Omental fat pad (tissue), 4 donors: Measurements from ENCODE around the gene PLEKHM3. TPM values are rescaled to one million over a fixed set of nuclear protein-coding genes. Genes with fewer than 3 reads are reported as not detected.

ENCODE experiments used
- ATAC-seq: fragments of 150-250 bp; one replicate; pipeline ENCODE4 v1.9.1; 2016; ENCODE audit warnings: mild to moderate bottlenecking, moderate library complexity; ENCODE audit not compliant: low FRiP score
- DNase-seq: peaks from one replicate; pipeline ENCODE4 v3.0.0-alpha.2; 2019; ENCODE audit warnings: low spot score
- total RNA-seq, 4 donors: library from RNA; depleted of rRNA; stranded (reverse); fragments of >200 nt; gene quantifications; one replicate each; pipeline ENCODE4 v1.1.0, GENCODE V29; 2016
- TF ChIP-seq, protein P1 (sequence below), 3 donors: fragments of 450-650 bp; IDR thresholded peaks; one replicate each; pipeline ENCODE4 v1.5.1; 2016 to 2017; ENCODE audit warnings: antibody characterized with exemption in 3 of 3, mild to moderate bottlenecking in 3 of 3, moderate library complexity in 2 of 3

Gene PLEKHM3
- total RNA-seq, 4 donors from 2014 or later = 14.1 to 31.4 (median 24.2) TPM

- TF ChIP-seq, protein P1, sequence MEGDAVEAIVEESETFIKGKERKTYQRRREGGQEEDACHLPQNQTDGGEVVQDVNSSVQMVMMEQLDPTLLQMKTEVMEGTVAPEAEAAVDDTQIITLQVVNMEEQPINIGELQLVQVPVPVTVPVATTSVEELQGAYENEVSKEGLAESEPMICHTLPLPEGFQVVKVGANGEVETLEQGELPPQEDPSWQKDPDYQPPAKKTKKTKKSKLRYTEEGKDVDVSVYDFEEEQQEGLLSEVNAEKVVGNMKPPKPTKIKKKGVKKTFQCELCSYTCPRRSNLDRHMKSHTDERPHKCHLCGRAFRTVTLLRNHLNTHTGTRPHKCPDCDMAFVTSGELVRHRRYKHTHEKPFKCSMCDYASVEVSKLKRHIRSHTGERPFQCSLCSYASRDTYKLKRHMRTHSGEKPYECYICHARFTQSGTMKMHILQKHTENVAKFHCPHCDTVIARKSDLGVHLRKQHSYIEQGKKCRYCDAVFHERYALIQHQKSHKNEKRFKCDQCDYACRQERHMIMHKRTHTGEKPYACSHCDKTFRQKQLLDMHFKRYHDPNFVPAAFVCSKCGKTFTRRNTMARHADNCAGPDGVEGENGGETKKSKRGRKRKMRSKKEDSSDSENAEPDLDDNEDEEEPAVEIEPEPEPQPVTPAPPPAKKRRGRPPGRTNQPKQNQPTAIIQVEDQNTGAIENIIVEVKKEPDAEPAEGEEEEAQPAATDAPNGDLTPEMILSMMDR (IDR thresholded peaks at IDR 0.05) = no peak
- no peak for ATAC-seq
- DNase-seq = no peak
Observed at GRCh38 chr2:208046686-208047085, 21.4 kb upstream of the PLEKHM3 start.

DNA sequence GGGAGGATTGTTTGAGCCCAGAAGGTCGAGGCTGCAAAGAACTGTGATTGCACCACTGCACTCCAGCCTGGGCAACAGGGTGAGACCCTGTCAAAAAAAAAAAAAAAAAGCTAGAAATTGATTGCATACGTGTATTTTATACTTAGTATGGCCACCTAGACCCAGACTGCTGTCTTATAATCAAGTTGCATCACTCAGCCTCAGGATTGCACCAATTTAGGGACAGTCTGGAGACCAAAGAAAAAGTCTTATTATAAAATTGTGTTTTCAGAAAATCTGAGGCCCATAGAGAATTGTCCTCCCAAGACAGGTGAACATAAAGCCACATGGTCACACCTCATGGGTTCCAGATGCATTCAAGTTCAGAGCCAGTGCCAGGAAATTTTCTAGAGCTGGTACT is 17.1 kb upstream of the PLEKHM3 start:
- TF ChIP-seq, protein P1 (IDR thresholded peaks at IDR 0.05) = no peak
- ATAC-seq (no peak), DNase-seq (no peak)

DNA sequence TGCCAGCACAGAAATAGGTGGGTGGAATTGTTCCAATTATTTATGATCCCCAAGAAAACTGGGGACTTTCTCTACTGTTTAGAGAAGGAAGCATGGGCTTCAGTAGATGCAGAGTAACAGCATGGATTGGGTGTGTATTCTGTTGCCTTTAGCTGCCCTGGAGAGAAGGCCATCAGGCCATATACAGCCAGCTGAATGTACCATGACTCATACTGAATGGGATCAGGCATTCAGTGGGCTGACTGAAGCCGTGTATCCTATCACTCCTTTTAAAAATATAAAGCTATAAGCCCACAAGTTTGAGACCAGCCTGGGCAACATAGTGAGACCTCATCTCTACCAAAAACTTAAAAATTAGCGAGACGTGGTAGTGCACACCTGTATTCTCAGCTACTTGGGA is 16.7 kb upstream of the PLEKHM3 start:
- ATAC-seq (no peak), DNase-seq (no peak)
- TF ChIP-seq, protein P1 (IDR thresholded peaks at IDR 0.05) = no peak

DNA sequence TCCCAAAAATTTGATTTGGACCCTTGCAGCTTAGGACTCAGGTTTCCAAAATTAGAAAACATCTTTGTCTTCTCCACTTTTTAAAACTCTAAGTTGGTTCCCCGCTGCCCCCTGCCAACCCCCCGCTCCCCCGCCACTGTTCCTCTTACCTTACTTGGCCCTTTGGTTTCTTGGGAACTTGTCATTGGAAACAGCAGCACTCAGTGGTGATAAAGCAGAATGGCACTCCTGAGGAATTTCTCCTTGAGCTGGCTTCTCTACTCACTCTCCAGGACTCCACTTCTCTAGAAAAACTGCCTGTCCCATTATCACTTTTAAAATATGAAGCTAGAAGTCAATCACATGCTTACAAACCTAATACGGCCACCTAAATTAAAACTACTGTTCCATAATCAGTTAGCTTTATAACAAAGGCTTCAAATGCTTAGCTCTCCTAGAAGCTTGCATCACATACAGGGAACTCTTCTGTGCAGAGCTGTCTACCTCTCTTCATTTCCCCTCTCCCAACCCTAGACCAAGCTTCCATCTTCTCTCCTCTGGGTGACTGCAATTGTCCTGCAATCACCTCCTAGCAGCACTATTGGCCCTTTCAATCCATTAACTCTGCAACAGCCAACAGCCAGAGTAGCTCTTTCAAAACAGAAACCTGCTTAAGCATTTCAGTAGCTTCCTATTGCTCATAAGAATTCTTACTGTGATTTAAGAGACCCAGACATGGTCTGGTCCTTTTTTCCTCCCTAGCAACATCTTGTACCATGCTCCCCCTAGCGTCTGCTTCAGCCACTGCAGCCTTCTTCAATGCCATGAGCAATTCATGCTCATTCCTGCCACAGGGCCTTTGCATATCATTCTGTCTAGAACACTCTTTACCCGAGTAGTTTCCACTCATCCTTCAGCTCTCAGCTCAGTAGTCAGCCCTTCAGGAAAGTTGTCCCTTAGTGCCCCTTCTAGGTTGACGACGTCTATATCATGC is 15.2 kb upstream of the PLEKHM3 start:
- peak; percentile 62 for DNase-seq
- peak; percentile 54 for ATAC-seq
- TF ChIP-seq, protein P1 (IDR thresholded peaks at IDR 0.05) = peak in 1 of 3 donors; percentile 30

DNA sequence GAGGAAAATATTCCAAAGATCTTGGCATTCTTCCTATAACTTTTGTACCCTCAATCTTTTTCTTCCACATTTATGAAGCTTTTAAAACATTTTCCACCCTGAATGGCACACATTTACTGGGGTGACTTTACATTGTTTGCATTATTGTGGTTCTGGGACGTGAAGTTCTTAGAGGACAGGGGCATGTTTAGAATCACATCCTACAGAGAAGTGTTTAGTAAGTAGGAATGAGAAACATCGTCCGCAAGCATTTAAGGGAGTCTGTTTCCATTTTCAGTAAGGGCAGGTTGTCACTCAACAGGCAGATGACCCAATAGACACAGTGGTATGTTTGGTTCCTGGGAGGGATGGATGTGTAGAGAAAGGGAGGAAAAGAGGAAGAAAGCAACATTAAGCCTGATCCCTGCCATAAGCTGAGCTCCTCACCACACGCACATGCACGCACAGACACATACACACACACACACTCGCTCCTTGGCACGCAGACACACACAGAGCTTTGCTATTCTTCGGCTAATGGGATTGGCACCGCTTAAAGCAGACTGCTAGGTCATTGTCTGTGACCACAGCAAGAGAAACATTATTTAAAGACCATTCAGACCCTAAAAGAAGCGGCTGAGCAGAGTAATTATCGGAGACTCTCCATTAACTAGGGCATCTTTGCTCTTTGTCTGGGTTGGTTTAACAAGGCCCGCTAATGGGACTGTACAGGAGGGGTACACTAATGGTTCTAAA is 14.2 kb upstream of the PLEKHM3 start:
- no peak for ATAC-seq

GRCh38 chr2:208037564-208038487 is 12.5 kb upstream of the PLEKHM3 start:
- DNase-seq = no peak
- TF ChIP-seq, protein P1 (IDR thresholded peaks at IDR 0.05) = no peak
- no peak for ATAC-seq

More for the DNA sequence above, 14.2 kb upstream of the PLEKHM3 start:
- TF ChIP-seq, protein P1 (IDR thresholded peaks at IDR 0.05) = no peak
- no peak for DNase-seq
